ENCODE measurements around the gene SAMD4B. TPM values are rescaled to one million over a fixed set of nuclear protein-coding genes. Genes with fewer than 3 reads are reported as not detected.
A peak's percentile ranks its signal among the peaks of the same experiment; 100 is the strongest.

The SAMD4B gene
- total RNA-seq, 2 donors from 2014 or later: 41.5 to 77.8 TPM

- Histone ChIP-seq H3K4me3 (peak overlapping the region; percentile 64 to 94), H3K9me3 (no peaks in the 10 kb centered on the region), H3K27ac (peak overlapping the region; percentile 92 to 98 (median 96)), H3K27me3 (no peaks in the 10 kb centered on the region), H3K36me3 (replicated peaks in 1 of 2; ENCODE audit: insufficient read depth in 1 of 2, low read depth in 2 of 2) (no peaks in the 10 kb centered on the region), H3K4me1 (peaks cover 59% of the 10 kb centered on the region)
- intact Hi-C loops (cut with DNase I): no loop called here
- DNase-seq (peak; percentile 54 to 73 (median 71)), ATAC-seq (no peak)
- TF ChIP-seq POLR2A (IDR thresholded peaks at IDR 0.05) (peak in 2 of 3 donors; percentile 27 to 36), CTCF (IDR thresholded peaks at IDR 0.05) (no peak)
- WGBS, 2 donors: 6 to 25% methylated on average over 8 to 40 of the region's 40 CpGs
Observed at GRCh38 chr19:39407660-39408391, 65.6 kb downstream of the SAMD4B start.

- no peaks in the 10 kb centered on the region for H3K36me3 ChIP-seq (replicated peaks in 1 of 2; ENCODE audit: insufficient read depth in 1 of 2, low read depth in 2 of 2)
- DNase-seq: peak; percentile 50 to 71 (median 60)
- H3K9me3 ChIP-seq: no peaks in the 10 kb centered on the region
- H3K4me3 ChIP-seq: peak overlapping the region; percentile 64 to 94
- no peak for ATAC-seq
- WGBS, 2 donors: 29 to 40% methylated on average over 10 to 20 of the region's 20 CpGs
- no peaks in the 10 kb centered on the region for H3K27me3 ChIP-seq
- peaks cover 59% of the 10 kb centered on the region for H3K4me1 ChIP-seq
- H3K27ac ChIP-seq: peak overlapping the region; percentile 92 to 98 (median 96)
- TF ChIP-seq CTCF (IDR thresholded peaks at IDR 0.05): no peak
- TF ChIP-seq POLR2A (IDR thresholded peaks at IDR 0.05): no peak
- intact Hi-C loops (cut with DNase I): no loop called here
Observed at GRCh38 chr19:39408392-39409207, 66.4 kb downstream of the SAMD4B start.

GRCh38 chr19:39409208-39410016, 67.2 kb downstream of the SAMD4B start:
- peak; percentile 95 to 98 (median 96) for DNase-seq
- no peaks in the 10 kb centered on the region for H3K36me3 ChIP-seq (replicated peaks in 1 of 2; ENCODE audit: insufficient read depth in 1 of 2, low read depth in 2 of 2)
- WGBS, 2 donors: 1 to 2% methylated on average over 25 to 49 of the region's 52 CpGs
- no peaks in the 10 kb centered on the region for H3K27me3 ChIP-seq
- peaks cover 63% of the 10 kb centered on the region for H3K4me1 ChIP-seq
- H3K9me3 ChIP-seq: no peaks in the 10 kb centered on the region
- peak; percentile 34 for ATAC-seq
- H3K4me3 ChIP-seq: peak overlapping the region; percentile 10 to 42
- peak; percentile 90 to 93 (median 91) for TF ChIP-seq POLR2A (IDR thresholded peaks at IDR 0.05)
- peak in 1 of 7 experiments; percentile 9 for TF ChIP-seq CTCF (IDR thresholded peaks at IDR 0.05)
- H3K27ac ChIP-seq: peak overlapping the region; percentile 92 to 98 (median 96)
- intact Hi-C loops (cut with DNase I): loop anchor here (10.0 kb wide), 1 partner anchor 65 kb away; the partner anchor contains the start of gene SAMD4B

GRCh38 chr19:39410017-39410830, 68.0 kb downstream of the SAMD4B start:
- 2 to 4% methylated on average over 23 to 34 of the region's 35 CpGs for WGBS, 2 donors
- Histone ChIP-seq H3K9me3 (no peaks in the 10 kb centered on the region), H3K4me3 (peak overlapping the region; percentile 10 to 42), H3K4me1 (peaks cover 63% of the 10 kb centered on the region), H3K27ac (peak overlapping the region; percentile 88 to 98 (median 96)), H3K27me3 (no peaks in the 10 kb centered on the region), H3K36me3 (replicated peaks in 1 of 2; ENCODE audit: insufficient read depth in 1 of 2, low read depth in 2 of 2) (no peaks in the 10 kb centered on the region)
- no peak for TF ChIP-seq CTCF (IDR thresholded peaks at IDR 0.05)
- peak in 2 of 3 donors; percentile 67 to 76 for TF ChIP-seq POLR2A (IDR thresholded peaks at IDR 0.05)
- ATAC-seq: peak; percentile 3
- intact Hi-C loops (cut with DNase I): loop anchor here (10.0 kb wide), 1 partner anchor 65 kb away; the partner anchor contains the start of gene SAMD4B
- peak; percentile 63 to 78 (median 70) for DNase-seq

Measured in body of pancreas (tissue), 4 donors.